Motor neuron (in vitro differentiated cells): ENCODE measurements around the gene ADAM22. TPM values are rescaled to one million over a fixed set of nuclear protein-coding genes. Genes with fewer than 3 reads are reported as not detected.

Source experiments
- ATAC-seq, 8 experiments: fragments of 200-7000 bp; cut with Tn5 transposase; replicated peaks in 6 of 8; 2 replicates each; pipeline ENCODE4 v1.8.0; 2021; ENCODE audit warnings: mild to moderate bottlenecking in 8 of 8, moderate library complexity in 8 of 8
- H3K27ac ChIP-seq, 2 donors: fragments of 250-450 bp; sonication (Bioruptor Pico); 2 replicates each; pipeline ENCODE4 v1.9.0; 2021; ENCODE audit warnings: antibody characterized with exemption in 2 of 2, mild to moderate bottlenecking in 2 of 2, moderate library complexity in 1 of 2
- H3K4me1 ChIP-seq, 2 donors: fragments of 250-450 bp; sonication (Bioruptor Pico); replicated peaks in 1 of 2; 2 replicates each; pipeline ENCODE4 v1.6.1; 2021; ENCODE audit warnings: antibody characterized with exemption in 2 of 2, mild to moderate bottlenecking in 2 of 2, moderate library complexity in 1 of 2
- H3K4me3 ChIP-seq, 5 donors: fragments of 250-450 bp; sonication (Bioruptor Pico); 2 replicates each; pipeline ENCODE4 v1.9.0; 2021; ENCODE audit warnings: antibody characterized with exemption in 5 of 5, mild to moderate bottlenecking in 5 of 5, moderate library complexity in 4 of 5
- WGBS, 10 experiments: fragments of 450-650 bp; shearing (Covaris generic); methylation state at CpG; one replicate each; pipeline ENCODE4 v1.0.0; 2022; 5-methylcytosine and 5-hydroxymethylcytosine counted together
- in situ Hi-C, 9 experiments: fragments of 400-800 bp; cut with MboI; loops; one replicate each; pipeline ENCODE4 v1.15.0; 2021; ENCODE audit warnings: low sequenced_read_pairs in 9 of 9, low pct_unique_long_range_greater_than_20kb in 2 of 9; ENCODE audit not compliant: unreplicated experiment in 9 of 9
- total RNA-seq, 8 experiments: library from RNA; unstranded; fragments of 300-600 nt; gene quantifications; 2 replicates each; pipeline versions ENCODE4 v1.2.3 to v1.2.4, GENCODE V29; 2022

ADAM22 gene
- total RNA-seq, 8 experiments from 2014 or later = 0.51 to 26.0 (median 15.7) TPM

GRCh38 chr7:88062238-88062637, 128.2 kb downstream of the ADAM22 start:
- in situ Hi-C loops = no loop called here
- no peak overlapping the region for H3K27ac ChIP-seq
- no peaks in the 10 kb centered on the region for H3K4me1 ChIP-seq
- no peak for ATAC-seq
- H3K4me3 ChIP-seq = no peak overlapping the region

- no peak overlapping the region for H3K4me3 ChIP-seq
- no peak overlapping the region for H3K27ac ChIP-seq
- ATAC-seq = no peak
- H3K4me1 ChIP-seq = no peaks in the 10 kb centered on the region
- WGBS, 10 experiments = 27 to 100% (median 96%) methylated on average over 1 of the region's 1 CpG; no CpG with 5 or more reads in 2 of the 10 experiments
- in situ Hi-C loops = no loop called here
Measured at GRCh38 chr7:88069093-88069492, 135.0 kb downstream of the ADAM22 start.

DNA sequence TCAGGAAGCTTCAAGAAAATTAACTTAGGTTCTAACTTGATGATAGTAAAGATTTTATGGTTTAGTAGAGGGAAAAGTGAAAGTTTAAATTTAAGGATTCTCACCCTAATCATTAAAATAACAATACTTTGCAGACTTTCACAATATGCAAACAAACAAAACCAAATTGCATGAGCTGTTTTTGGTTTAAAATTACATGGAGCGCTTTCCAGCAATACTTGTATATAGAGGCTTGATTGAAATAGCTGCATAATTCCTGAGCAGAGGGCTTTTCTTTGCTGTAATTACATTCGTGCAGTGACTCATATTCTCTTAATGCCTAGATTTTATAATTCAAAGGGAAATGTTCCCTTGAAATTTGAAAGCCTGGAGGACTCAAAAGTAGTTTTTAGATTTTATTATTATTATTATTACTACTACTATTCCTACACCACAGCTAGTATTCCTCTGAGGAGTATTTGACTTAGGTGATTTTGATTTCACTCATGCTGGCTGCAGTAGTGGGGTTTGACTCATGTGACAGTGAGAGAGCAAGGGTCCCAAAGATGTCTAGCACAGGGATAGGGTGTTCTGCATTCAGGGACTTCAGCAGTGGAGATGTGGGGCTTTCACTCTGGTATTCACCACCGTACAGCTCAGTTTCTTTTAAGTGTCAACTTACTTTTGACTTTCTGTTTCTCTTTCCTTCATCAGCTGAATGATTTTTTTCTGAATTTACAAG, 138.1 kb downstream of the ADAM22 start:
- ATAC-seq = peak in 3 of 8 experiments; percentile 34 to 79 (median 45)
- 0 to 71% (median 50%) methylated on average over 1 to 3 of the region's 3 CpGs; no CpG with 5 or more reads in 1 of the 10 experiments for WGBS, 10 experiments
- H3K4me3 ChIP-seq = no peak overlapping the region
- in situ Hi-C loops = no loop called here
- no peaks in the 10 kb centered on the region for H3K4me1 ChIP-seq
- H3K27ac ChIP-seq = no peak overlapping the region

- Histone ChIP-seq H3K4me1 (no peaks in the 10 kb centered on the region), H3K27ac (no peak overlapping the region), H3K4me3 (no peak overlapping the region)
- 0 to 92% (median 51%) methylated on average over 1 of the region's 1 CpG; no CpG with 5 or more reads in 4 of the 10 experiments for WGBS, 10 experiments
- in situ Hi-C loops = no loop called here
- no peak for ATAC-seq
Measured at GRCh38 chr7:88072715-88073055, 138.6 kb downstream of the ADAM22 start.

DNA sequence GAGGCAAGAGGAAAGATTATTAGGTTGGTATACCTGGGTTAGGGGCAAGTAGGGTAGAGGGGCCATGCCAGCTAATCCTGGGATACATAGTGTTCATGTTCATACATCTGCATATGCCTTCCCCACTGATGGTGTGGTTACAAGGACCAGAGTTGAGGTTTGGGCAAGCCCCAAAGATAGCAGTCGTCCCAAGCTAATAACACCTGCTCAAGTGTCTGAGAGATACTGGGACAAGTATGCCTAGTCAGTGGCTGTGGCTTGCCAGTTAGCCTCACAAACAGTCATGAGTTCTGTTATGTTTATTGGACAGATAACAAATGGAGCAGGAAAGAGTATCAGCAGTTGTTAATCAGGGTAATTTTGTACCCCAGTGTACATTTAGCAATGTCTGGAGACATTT, 139.6 kb downstream of the ADAM22 start:
- no peak for ATAC-seq
- Histone ChIP-seq H3K4me1 (no peaks in the 10 kb centered on the region), H3K4me3 (no peak overlapping the region), H3K27ac (no peak overlapping the region)
- in situ Hi-C loops = no loop called here
- WGBS, 10 experiments = 60 to 100% (median 80%) methylated on average over 1 of the region's 1 CpG; no CpG with 5 or more reads in 5 of the 10 experiments

DNA sequence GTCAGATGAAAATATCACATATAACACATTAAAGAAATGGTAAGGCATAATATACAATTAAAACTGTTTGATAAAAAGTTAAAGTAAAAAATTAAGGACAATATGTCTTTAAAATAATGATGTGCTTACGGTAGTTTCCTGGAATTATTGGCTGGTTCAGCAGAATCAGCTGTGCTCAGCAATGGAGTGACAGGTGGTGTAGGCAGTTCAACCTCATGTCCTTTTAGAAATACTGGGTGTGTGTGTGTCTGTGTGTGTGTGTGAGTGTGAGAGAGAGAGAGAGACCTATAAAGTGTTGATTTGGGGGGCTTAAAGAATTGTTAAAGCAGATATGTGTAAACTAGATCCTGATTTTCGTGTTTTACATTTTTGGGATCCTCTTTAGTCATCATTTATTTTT, 141.2 kb downstream of the ADAM22 start:
- in situ Hi-C loops = no loop called here
- Histone ChIP-seq H3K4me3 (no peak overlapping the region), H3K27ac (no peak overlapping the region), H3K4me1 (no peaks in the 10 kb centered on the region)
- ATAC-seq = no peak
- WGBS, 10 experiments = 29 to 100% (median 84%) methylated on average over 1 to 2 of the region's 2 CpGs

GRCh38 chr7:88083883-88084282, 149.8 kb downstream of the ADAM22 start:
- 0 to 100% (median 80%) methylated on average over 1 to 2 of the region's 2 CpGs; no CpG with 5 or more reads in 3 of the 10 experiments for WGBS, 10 experiments
- in situ Hi-C loops = no loop called here
- Histone ChIP-seq H3K27ac (no peak overlapping the region), H3K4me1 (peaks cover 7% of the 10 kb centered on the region in 2 donors), H3K4me3 (no peak overlapping the region)
- ATAC-seq = peak in 2 of 8 experiments; percentile 15 to 48

DNA sequence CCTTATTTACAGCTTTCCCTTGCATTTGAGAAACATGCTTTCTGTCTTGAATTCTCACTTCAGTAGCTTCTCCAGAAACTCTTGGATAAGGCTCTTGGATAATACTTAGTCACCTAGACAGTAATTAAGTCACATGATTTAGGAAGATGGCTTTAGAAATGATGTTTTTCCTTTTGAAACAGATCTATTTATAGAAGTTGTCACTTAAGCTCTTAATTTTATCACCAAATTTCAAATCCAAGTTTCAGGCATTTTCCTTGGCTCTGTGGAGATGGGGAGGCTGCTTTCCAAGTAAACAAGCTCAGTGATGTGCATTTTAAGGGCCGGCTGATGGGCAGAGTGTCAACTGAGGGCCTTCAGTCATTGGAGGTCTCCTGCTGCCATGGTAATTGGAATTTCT, 155.5 kb downstream of the ADAM22 start:
- WGBS, 10 experiments = 0 to 100% (median 71%) methylated on average over 1 of the region's 1 CpG; no CpG with 5 or more reads in 1 of the 10 experiments
- no peak overlapping the region for H3K4me3 ChIP-seq
- peaks cover 7 to 14% of the 10 kb centered on the region in 2 donors for H3K4me1 ChIP-seq
- no peak for ATAC-seq
- H3K27ac ChIP-seq = no peak overlapping the region
- in situ Hi-C loops = no loop called here

GRCh38 chr7:88090240-88090639, 156.2 kb downstream of the ADAM22 start:
- no peak overlapping the region for H3K27ac ChIP-seq
- ATAC-seq = no peak
- in situ Hi-C loops = no loop called here
- peaks cover 7 to 14% of the 10 kb centered on the region in 2 donors for H3K4me1 ChIP-seq
- WGBS, 10 experiments = 0 to 100% (median 70%) methylated on average over 1 of the region's 1 CpG; no CpG with 5 or more reads in 2 of the 10 experiments
- H3K4me3 ChIP-seq = no peak overlapping the region

DNA sequence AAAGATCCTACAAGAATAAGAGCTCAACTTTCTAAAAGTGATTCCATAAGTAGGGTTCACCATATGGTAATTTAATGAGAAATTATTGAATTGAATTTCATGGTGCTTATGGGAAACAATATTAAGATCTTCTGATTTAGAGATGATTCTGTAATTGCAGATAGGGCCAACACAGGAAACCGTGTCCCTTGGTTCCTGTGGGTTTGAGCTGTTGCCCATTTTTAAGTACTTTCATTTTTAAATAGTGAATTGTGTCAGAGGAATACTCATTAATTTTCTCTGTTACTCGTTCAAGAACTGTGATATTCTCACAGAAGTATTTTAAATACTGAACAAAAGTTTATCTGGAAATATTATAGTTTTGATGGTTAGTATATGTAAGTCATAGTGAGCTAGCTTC, 156.6 kb downstream of the ADAM22 start:
- H3K4me3 ChIP-seq = no peak overlapping the region
- in situ Hi-C loops = no loop called here
- no peak overlapping the region for H3K27ac ChIP-seq
- H3K4me1 ChIP-seq = peaks cover 7 to 14% of the 10 kb centered on the region in 2 donors
- 0 to 100% (median 86%) methylated on average over 1 to 2 of the region's 2 CpGs; no CpG with 5 or more reads in 1 of the 10 experiments for WGBS, 10 experiments
- ATAC-seq = no peak

GRCh38 chr7:88091988-88092675, 158.1 kb downstream of the ADAM22 start:
- H3K27ac ChIP-seq = no peak overlapping the region
- 20 to 96% (median 80%) methylated on average over 1 to 3 of the region's 3 CpGs; no CpG with 5 or more reads in 2 of the 10 experiments for WGBS, 10 experiments

GRCh38 chr7:88092676-88092999, 158.6 kb downstream of the ADAM22 start:
- Histone ChIP-seq H3K27ac (no peak overlapping the region), H3K4me1 (peaks cover 7 to 14% of the 10 kb centered on the region in 2 donors), H3K4me3 (no peak overlapping the region)
- ATAC-seq = peak in 1 of 8 experiments; percentile 38
- in situ Hi-C loops = no loop called here

More at GRCh38 chr7:88091988-88092675, 158.1 kb downstream of the ADAM22 start:
- in situ Hi-C loops = no loop called here
- Histone ChIP-seq H3K4me3 (no peak overlapping the region), H3K4me1 (peaks cover 7 to 14% of the 10 kb centered on the region in 2 donors)
- ATAC-seq = peak in 2 of 8 experiments; percentile 30 to 86

- no peak for ATAC-seq
Measured at GRCh38 chr7:88101769-88102168, 167.7 kb downstream of the ADAM22 start.

More at GRCh38 chr7:88101769-88102168, 167.7 kb downstream of the ADAM22 start:
- in situ Hi-C loops = loop anchor here in 2 of 9 experiments (25.0 kb wide), 2 partner anchors 164 to 314 kb away; partner anchors contain the start of gene ADAM22 (in 2 of the 2)
- H3K27ac ChIP-seq = no peak overlapping the region
- WGBS, 10 experiments = 50 to 80% (median 57%) methylated on average over 1 of the region's 1 CpG; no CpG with 5 or more reads in 5 of the 10 experiments
- H3K4me3 ChIP-seq = no peak overlapping the region
- peaks cover 0 to 6% of the 10 kb centered on the region in 2 donors for H3K4me1 ChIP-seq
